NCI-H345 treated with DMSO at 0.1 percent for 48 hours (cell line): Measurements from ENCODE around the gene CTDP1.

Experiments
- DNase-seq: peaks from one replicate; lab custom pipeline; 2025; ENCODE audit not compliant: unreplicated experiment; lab: John Stamatoyannopoulos, UW

The CTDP1 gene, protein sequence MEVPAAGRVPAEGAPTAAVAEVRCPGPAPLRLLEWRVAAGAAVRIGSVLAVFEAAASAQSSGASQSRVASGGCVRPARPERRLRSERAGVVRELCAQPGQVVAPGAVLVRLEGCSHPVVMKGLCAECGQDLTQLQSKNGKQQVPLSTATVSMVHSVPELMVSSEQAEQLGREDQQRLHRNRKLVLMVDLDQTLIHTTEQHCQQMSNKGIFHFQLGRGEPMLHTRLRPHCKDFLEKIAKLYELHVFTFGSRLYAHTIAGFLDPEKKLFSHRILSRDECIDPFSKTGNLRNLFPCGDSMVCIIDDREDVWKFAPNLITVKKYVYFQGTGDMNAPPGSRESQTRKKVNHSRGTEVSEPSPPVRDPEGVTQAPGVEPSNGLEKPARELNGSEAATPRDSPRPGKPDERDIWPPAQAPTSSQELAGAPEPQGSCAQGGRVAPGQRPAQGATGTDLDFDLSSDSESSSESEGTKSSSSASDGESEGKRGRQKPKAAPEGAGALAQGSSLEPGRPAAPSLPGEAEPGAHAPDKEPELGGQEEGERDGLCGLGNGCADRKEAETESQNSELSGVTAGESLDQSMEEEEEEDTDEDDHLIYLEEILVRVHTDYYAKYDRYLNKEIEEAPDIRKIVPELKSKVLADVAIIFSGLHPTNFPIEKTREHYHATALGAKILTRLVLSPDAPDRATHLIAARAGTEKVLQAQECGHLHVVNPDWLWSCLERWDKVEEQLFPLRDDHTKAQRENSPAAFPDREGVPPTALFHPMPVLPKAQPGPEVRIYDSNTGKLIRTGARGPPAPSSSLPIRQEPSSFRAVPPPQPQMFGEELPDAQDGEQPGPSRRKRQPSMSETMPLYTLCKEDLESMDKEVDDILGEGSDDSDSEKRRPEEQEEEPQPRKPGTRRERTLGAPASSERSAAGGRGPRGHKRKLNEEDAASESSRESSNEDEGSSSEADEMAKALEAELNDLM

DNA sequence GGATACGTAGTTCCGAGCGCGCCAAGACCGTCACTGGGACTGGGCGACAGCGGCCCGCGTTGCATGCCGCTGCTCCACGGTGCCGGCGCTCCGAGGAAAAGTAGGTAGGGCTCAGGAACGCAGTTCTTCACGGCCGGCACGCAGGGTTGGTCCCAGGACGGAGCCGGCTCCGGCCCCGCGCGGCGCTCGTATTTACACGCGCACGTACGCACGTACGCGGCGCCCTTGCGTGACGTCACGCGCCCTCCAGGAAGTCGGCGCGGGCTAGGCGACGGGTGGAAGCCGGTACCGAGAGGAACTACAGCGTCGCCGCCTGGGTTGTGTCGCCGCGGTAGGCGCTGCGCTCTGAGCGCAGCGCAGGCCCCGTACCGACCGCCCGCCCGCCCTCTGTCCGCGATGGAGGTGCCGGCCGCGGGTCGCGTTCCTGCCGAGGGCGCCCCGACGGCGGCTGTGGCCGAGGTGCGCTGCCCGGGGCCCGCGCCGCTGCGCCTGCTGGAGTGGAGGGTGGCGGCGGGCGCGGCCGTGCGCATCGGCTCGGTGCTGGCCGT is at the start of gene CTDP1:
Gene CTDP1, plus strand, starts transcription at position 252 of the 548 bp plus-strand sequence. Its CDS starts 145 bp downstream, at position 397.
- DNase-seq: peak; percentile 89

DNA sequence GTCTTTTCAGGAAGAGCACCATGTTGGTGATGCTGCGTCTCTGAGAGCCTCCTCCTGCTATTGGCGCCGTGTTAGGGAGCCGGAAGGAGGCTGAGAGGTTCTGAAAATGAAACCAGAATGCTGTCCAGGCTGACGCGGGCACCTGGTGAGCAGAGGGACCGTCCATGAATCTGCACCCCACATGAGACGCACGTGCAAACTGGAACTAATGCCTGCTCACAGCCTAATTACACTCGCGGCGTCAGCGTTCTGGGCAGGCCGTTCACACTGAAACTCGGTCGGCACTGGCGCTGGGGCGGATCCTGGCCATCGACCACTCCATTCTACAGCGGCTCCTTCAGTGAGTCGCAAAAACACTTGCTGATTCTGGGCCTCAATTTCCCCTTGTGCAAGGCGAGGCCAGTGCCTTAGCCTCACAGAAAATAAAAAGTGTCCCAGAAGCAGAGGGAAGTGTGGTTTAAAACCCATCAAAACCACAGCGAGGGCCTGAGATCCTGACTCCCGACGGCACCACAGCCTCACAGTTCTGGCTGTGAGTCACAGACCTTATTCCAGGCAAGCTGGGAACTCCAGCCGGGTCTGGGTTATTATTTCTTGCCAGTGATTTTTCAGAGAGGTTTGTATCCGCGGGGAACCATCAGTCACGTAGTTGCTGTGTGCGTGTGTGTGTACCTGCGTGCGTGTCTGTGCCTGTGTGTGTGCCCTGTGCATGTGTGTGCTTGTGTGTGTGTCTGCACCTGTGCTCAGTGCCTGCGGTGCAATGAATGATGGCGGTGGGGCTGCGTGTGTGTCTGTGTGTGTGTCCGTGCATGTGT is 49.1 kb upstream of the CTDP1 start:
- DNase-seq: no peak

DNA sequence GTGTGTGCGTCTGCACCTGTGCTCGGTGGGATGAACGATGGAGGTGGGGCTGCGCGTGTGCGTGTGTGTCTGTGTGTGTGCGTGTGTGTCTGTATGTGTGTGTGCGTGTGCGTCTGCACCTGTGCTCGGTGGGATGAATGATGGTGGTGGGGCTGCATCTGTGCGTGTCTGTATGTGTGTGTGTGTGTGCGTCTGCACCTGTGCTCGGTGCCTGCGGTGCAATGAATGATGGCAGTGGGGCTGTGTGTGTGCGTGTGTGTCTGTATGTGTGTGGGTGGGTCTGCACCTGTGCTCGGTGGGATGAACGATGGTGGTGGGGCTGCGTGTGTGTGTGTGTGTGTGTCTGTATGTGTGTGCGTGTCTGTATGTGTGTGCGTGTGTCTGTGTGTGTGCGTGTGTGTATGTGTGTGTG is 48.5 kb upstream of the CTDP1 start:
- DNase-seq: no peak

DNA sequence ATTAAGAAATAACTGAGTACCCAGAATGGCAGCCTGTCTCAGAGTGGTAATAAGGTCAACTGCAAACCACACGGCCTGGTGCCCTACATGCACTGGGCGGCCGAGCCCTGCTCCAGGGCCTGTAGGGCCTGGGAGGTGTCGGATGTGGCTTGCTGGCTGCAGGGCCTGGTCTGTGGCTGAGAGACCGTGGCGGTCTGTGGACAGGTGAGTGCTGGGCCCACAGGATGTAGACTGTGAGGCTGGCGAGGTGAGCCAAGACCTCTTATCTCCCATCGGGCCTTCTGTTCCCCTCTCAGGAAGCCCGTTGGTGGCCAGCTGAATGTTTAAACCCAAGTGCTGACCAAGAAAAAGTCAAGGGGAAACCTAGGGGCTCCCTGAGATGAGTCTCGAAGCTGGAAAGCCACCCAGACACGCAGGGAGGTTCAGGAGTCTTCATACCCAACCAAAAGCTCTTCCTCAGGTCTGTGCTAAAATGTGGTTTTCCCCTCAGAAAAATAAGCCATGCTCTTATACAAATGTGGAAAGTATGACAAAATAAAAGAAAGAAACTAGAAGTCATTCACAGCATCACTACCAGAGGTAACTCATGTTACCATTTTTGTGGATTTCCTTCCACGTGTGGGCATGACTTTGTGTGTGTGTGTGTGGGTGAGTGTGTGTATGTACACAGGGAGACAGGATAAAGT is 47.7 kb upstream of the CTDP1 start:
- no peak for DNase-seq

DNA sequence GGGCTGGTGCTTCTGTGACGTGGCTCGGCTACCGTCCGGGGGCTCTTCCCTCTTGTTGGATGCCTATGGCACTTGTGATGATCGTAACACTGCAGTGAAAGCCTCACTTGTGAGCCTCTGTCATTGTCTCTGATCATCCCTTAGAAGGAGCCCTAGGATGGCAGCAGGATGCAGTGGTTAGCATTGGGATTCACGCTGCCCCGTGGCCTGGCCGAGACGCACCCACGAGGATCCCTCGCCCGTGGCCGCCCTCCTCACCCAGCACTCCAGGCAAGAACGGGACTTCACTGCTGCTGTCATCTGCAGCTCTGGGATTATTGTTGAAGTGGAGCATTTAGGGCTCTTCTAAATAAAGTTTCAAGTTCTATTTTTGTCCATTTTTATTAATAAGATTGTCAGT is 46.8 kb upstream of the CTDP1 start:
- no peak for DNase-seq

DNA sequence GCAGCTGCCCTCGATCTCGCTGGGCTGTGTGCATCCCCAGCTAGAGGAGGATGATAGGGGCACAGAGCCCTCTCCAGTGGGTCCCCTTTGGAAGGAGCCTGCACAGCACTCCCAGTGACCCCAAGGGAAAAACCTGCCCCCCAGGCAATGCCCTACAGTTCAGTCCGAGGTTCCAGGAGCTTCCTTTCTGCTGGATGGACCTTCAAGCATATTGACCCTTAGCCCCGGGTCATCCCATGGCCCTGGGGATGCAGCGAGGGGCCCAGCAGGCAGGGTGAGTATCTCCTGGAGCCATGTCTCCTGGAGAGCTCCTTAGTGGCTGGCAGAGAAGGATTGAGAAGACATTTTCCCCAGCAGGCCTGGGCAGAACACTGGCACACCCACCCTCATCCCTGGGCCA is 45.4 kb upstream of the CTDP1 start:
- DNase-seq: no peak

DNA sequence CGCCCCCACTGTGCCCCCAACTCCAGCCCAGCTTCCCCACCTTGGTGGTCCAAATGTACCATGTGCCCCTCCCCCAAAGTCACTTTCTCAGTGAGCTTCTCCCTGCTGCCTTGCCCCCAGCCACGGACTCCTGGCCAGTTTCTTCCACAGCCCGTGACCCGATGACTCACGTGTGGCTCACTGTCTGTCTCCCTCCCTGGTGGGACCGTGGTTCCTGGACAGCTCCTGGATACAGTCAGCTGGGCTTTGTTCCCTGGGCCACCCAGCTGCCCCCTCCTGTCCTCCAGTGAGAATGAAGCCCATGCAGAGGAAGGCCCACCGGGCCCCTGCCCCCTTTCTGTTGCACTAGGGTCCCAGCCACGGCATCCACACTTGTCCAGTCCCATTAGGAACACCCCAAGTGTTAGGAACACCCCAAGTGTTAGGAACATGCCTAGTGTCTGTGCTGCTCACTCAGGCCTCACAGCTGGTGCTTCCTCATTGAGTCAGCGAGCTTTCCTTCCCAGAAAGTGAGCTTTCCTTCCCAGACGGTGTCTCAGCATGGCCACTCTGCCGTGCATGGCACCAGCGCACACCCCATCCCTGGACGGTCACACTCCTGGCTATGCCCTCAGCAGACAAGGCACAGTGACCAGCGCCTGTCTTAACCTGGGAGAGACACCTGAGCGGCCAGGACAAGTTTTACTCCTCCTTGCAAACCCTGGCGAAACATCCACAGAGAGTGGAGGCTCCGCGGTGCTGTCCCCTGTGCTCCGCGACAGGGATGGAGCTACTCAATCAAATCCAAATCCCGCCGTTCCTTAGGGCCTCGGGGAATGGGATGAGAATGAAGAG is 44.8 kb upstream of the CTDP1 start:
- DNase-seq: no peak

DNA sequence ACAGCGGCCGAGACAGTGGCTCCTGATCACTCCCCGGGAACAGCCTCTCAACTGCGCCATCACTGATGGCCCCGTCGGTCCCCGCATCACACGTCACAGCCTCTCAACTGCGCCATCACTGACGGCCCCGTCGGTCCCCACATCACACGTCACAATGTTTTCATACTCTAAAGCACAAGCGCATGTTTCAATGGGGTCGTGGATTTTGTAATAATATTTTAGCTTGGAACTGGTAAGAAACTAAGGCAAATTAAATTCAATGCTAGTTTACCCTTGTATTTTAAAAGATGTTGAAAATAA is 44.2 kb upstream of the CTDP1 start:
- DNase-seq: no peak

DNA sequence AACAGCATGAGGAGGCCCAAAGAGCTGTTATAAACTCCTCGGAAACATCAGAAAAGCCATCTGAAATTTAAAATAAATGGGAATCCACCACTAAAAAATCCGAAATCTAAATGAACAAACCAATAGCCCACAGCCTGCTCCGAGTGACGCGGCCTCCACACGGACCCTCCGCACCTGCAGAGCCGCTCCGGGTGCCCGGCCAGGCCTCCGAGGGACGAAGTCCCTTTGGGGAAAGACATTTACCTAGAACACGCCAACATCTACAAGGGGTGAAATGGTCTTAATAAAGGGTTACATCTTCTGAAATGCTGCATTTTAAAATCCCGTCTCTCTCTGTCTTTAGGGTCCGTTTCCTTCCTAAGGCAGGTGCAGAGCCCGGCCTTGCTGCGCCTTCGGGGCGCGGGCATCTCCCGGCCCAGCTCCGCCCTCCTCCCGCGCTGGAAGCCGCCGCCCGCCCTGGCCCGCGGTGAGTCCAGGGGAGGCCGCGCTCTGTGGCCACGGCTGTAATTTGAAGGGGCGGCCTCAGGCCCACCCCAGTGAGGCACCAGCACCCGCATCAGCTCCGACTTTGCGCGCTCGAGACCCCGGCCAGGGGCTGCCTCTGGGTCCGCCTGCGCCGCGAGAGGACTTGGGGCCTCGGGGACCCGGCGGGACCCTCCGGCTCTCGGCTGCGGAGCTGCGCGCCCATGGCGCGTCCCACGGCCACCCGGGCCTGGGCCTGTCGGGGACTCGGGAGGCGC is 42.3 kb upstream of the CTDP1 start:
- DNase-seq: no peak

DNA sequence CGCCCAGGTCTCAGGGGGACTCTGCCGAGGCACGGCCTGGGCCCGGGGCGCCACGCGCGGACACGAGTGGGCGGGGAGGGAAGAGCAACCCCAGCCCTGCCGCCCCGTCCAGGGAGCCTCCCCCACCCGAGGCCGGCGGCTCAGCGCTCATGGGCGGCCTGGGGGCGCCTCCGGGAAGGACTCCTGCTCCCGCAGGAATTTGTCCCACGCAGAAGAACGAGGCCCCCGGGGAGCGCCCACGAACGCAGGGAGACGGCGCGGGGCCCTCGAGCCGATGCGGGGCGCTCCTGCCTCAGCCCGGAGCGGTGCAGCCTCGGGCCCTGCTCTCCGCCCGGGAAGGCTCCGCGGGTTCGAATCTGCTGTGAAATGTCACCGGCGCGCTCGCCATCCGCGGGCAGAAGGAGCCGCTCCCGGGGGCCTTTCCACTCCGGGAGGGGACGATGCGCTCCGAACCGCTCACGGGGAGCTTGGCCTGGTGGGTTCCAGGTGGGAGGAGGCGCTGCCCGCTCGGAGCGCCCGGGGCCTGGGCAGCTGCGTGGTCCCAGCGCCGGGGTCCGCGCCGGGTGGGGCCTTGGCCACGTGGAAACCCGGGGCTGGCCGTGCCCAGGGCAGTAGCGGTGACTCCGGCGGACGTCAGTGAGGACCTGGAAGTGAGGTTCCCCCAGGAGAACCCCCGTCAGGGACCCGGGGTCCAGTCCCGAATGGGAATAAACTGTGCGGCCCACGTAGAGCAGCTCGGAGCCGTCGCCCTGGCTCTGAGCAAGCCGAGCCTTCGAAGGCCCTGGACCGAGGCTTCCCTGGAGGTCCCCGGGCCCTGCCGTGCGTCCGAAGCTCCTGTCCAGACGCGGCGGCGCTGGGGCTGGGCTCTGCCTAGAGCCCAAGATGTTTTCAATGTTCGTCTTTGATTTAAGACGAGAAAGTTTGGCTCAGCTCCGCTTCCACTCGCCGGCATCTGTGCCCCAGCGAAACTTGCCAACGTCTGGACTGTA is 41.4 kb upstream of the CTDP1 start:
- DNase-seq: no peak

DNA sequence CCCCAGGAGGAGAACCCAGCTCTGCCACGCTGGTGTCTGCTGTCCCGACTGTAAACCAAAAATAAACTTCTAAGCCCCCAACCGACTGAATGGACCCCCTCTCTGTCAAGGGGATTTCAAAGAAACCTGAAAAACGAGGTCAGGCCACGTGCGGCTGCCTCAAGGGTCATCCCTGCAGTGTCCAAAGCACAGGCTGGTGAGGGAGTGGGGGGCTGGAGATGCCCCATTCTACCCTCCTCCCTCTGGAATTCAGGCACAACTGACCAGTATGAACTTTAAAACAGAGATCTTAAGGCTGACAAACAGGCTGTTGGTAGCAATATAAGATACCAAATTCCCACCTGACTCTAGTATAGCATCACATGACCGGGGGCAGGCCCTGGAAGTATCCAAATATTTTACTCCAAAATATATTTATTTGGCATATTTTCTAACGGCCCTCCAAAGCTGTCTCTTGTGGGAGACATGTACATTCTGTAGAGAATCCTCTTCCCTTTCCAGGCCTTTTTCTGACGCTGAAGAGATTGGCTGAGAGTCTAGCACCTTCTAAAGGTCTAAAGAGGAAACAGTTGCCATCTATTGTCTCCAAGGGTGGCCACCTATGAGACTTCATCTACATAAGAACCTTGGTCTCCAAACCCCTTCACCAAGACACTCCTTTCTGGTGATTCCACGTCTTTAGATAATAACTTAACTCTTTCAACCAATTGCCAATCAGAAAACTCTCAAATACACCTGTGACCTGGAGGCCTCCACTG is 40.4 kb upstream of the CTDP1 start:
- DNase-seq: no peak

DNA sequence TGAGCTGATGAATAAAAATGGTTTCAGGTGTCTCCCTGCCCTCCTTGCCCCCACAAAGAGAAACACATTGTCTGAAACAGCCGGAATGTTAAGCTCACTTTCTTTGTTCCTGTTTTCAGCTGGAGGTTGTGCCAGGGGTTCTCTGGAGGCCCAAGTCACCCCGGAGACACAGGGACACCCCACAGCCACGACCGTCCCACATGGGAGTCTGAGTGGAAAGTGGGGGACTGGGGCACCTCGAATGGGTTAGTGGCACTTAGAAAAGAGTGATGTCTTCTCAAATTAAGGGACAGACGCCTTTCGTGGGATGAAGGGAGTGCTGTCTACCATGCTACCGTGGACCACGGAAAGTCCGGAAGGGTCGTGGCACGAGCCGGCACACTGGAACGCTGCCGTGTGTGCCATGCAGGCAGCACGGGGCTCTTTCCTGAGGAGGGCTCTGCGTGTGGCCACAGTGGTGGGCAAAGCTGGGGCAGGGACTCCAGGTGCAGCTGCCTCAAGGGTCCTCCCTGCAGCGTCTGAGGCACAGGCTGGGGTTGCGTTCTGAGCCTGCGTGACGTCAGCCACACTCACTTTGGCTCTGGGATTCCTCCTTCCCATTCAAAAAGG is 39.4 kb upstream of the CTDP1 start:
- DNase-seq: no peak

DNA sequence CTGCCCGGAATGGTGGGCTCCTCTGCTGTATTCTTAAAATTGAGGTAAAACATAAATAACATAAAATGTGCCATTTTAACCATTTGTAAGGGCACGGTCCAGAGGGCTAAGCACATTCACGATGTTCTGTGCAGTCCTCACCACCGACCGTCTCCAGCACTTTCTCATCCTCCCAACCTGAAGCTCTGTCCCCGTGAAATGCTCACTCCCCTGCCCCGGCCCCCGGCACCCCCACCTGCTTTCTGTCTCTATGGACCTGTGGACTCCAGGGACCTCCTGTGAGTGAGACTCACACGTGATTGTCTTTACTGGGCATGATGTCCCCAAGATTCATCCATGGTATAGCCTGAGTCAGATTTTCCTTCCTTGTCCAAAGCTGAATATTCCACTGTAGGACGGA is 38.7 kb upstream of the CTDP1 start:
- DNase-seq: no peak

DNA sequence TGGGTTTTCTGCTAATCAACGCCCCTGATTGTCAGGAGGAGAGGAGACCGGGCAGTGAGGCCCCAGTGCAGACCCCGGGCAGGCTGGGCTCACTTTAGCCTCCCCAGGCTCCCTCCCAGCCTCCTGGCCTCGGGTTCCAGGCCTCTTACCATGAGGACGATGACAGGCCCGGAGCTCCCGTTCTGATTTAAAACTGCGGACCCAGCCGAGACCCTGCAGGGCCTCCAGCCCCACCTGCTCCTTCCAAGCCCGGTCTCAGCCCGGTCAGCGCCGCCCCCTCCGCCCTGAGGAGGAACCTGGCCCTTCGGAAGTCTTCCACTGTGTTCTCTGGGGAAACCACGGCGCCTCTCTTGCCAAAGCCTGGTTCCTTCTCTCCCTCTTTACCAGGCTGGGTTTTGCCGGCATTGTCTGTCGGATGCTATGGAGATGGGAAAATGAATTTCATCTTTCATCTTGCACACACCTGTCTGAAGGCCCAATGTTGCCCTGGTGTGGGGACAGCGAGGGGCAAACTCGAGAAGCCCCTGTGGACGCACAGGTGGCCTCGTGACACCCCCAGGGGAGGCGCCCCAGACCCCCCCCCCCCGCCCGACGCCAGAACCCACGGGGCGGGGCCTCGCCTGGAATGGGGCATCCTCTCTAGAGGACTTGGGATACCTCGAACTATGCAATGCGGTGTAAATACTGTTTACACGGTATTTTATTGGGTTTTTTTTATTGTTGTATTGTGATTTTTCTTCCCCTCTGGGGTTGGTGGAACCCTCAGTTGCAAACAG is 37.7 kb upstream of the CTDP1 start:
- DNase-seq: no peak

DNA sequence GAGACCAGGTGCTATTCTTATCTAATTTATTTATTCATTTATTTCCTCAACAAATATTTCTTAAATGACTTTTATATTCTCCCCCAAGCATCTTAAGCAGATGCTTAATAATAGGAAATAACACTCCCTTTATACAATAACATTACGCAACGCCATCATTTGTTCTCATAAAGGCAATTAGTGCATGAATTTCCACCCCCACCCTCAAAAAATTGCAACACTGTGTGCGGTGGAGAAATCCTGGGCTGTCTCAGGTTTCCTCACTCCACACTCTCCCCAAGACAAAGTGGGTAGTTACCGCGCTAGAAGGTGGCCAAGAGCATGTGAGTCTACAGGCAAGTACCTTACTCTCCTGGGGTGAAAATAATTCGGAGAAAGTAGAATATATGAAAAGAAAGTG is 37.0 kb upstream of the CTDP1 start:
- no peak for DNase-seq
